NCI-H524 (cell line): ENCODE data around the gene FUBP1.
"Not testable (repeated sequence)": the region's sequence is repeated elsewhere in the genome, so short reads cannot be mapped to it uniquely, and the experiment has no call there.

Experiments
- DNase-seq, 2 experiments: peaks; one replicate each; lab custom pipeline; 2025; lab: John Stamatoyannopoulos, UW

The FUBP1 gene

DNA sequence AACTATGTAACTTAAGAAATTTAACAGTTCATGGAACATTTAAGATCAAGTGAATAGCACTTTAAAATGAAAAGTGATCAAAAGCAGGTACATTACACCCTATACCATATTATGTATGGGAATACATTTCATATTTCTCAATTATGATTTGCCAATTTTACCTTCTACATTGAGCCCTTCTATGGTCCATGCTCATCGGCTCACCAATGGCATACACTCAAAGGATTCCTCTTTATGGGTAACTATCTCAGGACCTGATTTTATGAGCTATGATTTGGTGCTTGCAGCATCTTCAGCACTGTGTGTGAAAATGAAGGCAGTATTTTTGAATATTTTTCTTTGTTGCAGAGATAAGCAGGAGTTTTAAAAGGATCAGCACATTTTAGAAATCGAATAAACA is 33.5 kb downstream of the FUBP1 start:
- DNase-seq, result no peak

DNA sequence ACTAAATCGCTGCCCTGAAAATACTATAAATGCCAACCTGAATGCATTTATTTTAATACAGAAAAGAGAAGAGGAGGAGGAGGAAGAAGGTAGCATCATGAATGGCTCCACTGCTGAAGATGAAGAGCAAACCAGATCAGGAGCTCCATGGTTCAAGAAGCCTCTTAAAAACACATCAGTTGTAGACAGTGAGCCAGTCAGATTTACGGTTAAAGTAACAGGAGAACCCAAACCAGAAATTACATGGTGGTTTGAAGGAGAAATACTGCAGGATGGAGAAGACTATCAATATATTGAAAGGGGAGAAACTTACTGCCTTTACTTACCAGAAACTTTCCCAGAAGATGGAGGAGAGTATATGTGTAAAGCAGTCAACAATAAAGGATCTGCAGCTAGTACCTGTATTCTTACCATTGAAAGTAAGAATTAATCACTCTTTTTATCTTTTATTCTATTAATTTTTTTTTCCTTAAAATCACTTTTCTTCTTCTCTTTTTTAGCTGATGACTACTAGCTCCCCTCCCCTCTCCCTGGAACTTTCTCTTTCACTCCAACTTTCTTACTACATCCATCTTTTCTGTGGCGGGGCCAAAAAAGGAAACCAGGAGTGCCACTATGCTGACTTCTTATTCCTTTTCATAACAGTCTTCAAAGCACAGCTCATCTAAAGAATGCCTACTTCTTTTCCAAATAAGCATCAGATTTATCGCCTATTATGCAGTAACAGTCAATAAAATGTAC is 36.3 kb downstream of the FUBP1 start:
- DNase-seq, result no peak

DNA sequence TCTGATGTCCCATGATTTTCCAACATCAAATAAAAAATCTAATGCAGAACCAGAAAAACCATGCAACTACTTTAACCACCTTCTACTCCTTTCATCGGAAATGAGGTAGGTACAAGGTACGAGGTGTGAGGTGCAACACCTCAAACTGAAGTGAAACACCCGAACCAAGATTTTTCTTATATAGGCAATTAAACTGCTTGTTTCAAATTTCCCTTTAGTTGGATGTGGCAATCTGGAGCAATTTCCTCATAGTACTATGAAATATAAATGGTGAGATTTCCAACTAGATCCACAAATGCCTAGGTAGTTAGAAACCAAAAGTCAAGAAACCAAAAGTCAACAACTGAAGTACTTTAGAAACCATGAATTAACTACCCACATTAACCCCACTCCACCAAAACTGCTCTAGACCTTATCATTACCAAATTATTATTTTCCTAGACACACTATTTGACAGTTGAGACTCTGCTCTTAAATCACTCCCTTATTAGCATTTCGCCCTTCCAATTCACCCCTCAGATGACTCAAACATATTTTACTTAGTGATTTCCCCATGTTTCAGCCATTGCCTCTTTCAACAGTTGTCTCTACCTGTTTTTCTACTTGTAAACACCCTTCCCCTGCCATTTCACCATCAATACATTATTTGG is 37.8 kb downstream of the FUBP1 start:
- DNase-seq, result no peak

DNA sequence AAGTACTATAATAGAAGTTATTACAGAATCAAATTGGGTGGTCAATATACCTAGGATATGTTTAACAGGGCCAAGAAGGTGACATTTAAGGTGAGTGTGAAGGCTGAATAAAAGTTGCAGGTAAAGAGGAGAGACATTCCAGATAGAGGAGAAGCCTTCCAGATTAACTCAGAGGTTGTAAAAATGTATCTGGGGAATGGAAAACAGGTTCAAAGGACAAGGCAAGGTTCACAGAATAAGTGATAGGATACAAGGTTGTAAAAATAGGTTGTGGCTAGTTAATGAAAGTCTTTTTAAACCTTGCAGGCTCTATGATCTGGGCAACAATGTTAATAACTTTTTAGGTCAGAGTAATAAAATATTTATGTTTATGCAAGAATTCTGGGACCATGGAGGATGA is 40.2 kb downstream of the FUBP1 start:
- no peak for DNase-seq

DNA sequence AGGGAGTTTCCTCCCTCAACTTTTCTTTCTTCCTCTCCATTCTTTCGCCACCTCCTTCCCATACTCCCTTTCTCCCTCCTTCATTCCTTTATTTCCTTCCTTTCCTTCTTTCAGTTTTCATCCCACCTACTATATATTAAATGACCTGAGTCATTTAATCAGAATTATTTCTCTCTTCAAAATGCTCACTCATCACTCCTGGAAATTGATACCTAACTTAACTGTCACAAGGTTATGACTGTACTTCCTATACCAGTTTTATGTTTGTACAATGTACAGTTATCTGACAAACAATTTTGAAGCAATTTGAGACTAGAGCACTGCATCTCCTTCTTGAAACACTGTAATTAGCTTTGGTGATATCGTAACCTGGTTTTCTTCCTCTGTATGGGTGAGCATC is 49.1 kb downstream of the FUBP1 start:
- DNase-seq, result no peak

DNA sequence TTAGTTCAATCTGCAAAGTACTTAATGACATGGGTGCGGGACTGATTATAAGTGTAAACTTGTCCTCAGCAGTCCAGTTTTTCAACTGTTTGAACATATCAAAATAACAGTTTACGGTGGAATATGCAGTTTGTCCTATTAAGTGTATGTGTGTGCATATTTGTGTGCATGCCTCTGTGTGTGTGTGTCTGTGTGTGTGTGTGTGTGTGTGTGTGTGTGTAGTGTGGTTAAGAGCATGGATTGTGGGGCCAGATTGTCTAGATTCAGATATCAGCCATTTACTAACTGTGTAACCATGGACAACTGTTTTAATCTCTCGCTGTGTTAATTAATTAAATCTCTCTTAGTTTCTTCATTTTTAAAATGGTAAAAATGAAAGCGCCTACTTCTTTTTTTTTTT is 51.5 kb downstream of the FUBP1 start:
- DNase-seq, result no peak

DNA sequence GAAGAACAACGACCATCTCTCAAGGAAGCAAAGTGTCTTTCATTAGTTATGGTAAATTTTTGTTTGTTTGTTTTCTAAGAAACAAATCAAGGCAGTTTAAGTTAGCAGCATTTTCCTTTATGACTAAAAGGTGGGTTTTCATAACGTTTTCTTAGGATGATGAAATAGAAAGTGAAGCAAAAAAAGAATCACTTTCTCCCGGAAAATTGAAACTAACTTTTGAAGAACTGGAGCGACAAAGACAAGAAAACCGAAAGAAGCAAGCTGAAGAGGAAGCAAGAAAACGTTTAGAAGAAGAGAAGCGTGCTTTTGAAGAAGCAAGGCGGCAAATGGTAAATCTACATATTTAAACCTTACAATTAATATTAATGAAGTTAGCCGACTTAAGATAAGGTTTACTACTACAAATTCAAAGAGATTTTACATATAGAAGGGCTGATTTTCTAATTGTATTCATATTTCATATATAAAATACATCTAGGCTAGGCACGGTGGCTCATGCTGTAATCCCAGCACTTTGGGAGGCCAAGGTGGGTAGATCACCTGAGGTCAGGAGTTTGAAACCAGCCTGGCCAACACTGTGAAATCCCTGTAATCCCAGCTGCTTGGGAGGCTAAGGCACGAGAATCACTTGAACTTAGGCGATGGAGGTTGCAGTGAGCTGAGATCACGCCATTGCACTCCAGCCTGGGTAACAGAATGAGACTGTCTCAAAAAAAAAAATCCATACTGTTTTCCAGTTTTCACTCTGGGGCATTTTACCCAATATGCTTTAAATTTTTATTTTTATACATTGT is 52.1 kb downstream of the FUBP1 start:
- no peak for DNase-seq

DNA sequence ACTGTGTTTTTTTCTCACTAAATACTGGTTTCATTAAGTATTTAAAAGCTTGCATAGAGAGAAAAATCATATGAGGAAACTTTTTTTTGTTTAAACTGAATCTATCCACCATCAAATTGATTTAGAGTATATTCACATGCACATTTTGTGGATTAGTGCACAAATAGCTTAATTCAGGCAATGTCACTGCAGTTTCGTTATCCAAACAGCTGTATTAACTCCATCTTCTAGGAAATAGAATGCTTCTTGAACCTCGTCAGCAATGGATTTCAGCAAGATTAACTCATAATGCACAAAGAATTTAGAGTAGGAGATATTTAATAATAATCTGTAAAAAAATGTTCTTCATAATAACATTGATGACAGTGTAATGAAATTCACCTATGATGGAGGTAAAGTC is 52.9 kb downstream of the FUBP1 start:
- DNase-seq, result no peak

DNA sequence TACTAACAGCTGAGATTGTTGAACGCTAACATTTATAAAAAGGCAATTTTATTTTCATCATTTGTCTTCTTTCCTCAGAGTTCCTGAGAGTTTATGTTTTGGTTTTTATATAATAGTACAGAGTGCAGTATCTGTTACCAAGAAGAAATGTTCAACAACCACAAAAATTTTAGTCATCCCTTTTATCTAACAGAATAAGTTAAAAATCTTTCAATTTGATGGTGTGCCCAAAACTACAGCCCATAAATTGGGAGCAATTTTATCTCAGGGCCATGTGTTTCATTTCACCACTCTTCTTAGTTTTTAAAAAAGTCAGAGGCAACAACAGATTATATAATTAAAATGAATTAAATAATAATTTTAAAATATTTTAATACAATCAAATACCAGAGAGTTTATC is 53.4 kb downstream of the FUBP1 start:
- no peak for DNase-seq

DNA sequence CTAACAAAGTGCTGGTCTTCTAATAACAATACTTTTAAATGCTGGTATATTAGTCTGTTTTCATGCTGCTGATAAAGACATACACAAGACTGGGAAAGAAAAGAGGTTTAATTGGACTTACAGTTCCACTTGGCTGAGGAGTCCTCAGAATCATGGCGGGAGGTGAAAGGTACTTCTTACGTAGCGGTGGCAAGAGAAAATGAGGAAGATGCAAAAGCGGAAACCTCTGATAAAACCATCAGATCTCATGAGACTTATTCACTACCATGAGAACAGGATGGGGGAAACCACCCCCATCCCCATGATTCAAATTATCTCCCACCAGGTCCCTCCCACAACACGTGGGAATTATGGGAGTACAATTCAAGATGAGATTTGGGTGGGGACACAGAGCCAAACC is 60.0 kb downstream of the FUBP1 start:
- not testable (repeated sequence) for DNase-seq

DNA sequence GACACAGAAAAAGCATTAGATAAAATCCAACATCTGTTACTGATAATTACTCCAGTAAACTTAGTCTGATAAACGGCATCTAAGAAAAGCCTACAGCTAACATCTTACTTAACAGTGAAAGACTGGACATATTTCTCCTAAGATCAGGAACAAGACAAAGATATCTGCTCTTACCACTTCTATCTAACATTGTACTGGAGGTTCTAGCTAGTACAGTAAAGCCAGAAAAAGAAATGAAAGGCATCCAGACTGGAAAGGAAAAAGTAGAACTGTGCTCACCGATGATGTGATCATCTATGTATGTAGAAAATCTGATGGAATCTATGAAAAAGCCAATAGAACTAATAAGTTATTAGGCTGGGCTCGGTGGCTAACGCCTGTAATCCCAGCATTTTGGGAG is 68.8 kb downstream of the FUBP1 start:
- DNase-seq, result no peak

DNA sequence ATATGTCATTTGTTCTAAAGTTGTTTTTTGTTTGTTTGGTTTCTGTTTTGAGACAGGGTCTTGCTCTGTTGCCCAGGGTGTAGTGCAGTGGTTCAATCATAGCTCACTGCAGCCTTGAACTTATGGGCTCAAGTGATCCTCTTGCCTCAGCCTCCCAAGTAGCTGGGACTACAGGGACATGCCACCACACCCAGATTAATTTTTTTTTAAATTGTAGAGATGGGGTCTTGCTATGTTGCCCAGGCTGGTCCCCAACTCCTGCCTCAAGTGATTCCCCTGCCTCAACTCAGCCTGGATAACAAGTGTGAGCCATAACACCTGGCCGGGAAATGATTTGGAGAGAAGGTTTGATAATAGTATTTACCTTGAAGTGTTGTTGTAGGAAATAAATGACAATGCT is 72.2 kb downstream of the FUBP1 start:
- no peak for DNase-seq

DNA sequence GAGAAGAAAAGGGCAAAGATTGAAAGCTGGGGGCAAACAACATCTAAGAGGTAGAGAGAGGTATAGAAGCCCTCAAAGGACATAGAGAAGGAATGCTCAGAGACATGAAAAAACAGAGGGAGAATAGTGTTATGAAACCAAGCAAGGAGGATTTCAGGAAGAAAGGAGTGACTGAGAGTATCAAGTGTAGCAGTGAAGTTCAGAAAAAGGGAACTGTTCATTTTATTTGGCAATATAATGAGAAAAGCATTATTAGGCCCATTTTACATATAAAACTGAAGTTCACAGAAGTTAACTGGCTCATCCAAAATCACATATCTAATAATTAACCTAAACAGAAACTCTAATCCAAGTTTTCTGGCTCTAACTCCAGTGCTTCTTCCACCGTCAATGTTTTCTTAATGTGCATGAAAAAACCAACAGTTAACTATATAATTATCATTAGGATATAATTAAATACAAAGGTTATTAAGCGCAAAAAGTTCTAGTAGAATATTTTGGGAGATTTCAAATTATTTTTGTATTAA is 72.8 kb downstream of the FUBP1 start:
- DNase-seq, result no peak

DNA sequence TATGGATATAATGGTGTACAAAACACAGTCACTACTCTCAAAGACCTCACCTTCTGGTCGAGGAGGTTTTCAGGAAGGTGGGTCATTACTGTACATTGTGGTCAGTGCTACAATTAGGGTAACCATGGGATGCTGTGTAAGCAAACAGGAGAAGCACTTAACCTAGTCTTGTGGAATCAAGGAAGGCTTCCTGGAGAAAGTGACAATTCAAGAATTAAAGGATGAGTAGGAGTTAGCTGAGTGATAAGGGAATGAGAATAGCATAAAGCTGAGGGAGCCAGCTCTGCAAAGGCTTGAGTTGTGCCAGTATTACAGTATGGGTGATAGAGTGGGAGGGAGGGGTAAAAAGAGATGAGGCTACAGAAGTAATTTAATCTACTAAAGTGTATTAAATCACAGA is 73.3 kb downstream of the FUBP1 start:
- no peak for DNase-seq

DNA sequence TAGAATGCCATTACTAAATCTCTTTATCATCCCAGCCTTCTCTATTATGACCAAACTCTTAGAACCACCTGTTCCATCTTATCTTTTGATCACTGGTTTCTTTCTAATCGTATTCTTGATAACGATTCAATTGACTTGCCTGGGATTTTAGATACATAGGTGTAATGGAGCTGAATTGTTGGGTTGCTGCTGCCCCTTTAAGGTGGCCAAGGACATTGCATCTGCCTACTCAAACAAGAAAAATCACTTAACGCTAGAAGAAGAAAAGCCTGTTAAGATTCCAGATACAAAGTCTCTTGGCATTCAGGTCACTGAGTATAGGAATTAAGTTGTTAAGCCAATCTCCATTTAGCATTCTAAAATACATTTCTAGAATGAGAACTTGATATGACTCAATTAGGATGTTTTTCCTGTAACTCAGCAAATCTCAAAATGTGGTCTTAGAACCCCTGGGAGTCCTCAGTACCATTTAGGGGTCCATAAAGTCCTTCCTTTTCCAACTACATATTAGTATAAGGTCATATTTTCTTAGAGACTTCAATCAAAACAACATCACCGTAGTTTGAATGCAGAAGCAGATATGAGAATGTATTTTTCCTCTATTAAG is 78.1 kb downstream of the FUBP1 start:
- DNase-seq, result peak; percentile 22 to 41

DNA sequence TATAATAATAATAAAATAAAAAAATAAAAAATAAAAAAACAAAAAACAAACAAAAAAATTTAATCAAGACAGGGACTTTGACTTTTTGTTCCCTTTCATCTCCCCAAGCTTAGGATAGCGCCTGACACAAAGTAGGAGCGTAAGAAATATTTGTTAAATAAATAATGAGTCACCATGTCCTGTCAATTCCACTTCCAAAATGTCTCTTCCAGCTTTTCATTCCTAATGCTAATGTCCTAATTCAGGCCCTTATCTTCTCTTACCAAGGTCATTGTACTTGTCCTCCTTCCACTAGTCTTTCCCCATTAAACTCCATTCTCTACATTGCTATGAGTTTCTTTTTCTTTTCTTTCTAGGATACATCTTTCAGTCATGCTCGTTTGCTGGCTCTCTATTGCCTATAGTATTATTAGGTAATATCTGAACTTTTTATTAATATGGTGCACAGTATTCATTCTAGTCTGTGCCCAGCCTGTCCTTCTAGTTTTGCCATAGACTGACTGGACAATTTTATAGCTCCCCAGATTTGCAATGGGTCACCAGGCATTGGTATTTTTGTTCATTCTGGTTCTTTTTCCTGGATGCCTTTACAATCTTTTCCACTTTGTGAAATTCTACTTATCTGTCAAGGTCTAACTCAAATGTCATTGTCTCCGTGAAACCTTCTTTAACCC is 79.1 kb downstream of the FUBP1 start:
- DNase-seq, result no peak
